ENCODE measurements around the gene ARHGAP33. TPM values are rescaled to one million over a fixed set of nuclear protein-coding genes. Genes with fewer than 3 reads are reported as not detected.

Gene ARHGAP33
- total RNA-seq, 4 donors from 2014 or later = 1.3 to 8.4 (median 2.3) TPM

GRCh38 chr19:35754370-35755130 lies 20.8 kb upstream of the ARHGAP33 start:
- TF ChIP-seq CTCF (IDR thresholded peaks at IDR 0.05) = no peak
- TF ChIP-seq POLR2A (IDR thresholded peaks at IDR 0.05) = no peak
- Histone ChIP-seq H3K9me3 (no peaks in the 10 kb centered on the region), H3K4me1 (peaks cover 37 to 57% (median 40%) of the 10 kb centered on the region in 3 donors), H3K4me3 (peak overlapping the region in 2 of 4 donors; percentile 69 to 88), H3K27me3 (no peaks in the 10 kb centered on the region), H3K27ac (peak overlapping the region; percentile 93 to 98 (median 96)), H3K36me3 (peaks cover 8 to 36% (median 21%) of the 10 kb centered on the region in 3 donors)
- 76 to 91% methylated on average over 10 to 13 of the region's 13 CpGs for WGBS, 2 donors
- no peak for DNase-seq
- intact Hi-C loops (cut with DNase I) = no loop called here

GRCh38 chr19:35755131-35755549 lies 20.2 kb upstream of the ARHGAP33 start:
- Histone ChIP-seq H3K27me3 (no peaks in the 10 kb centered on the region), H3K4me3 (peak overlapping the region; percentile 27 to 94 (median 78)), H3K36me3 (peaks cover 8 to 37% (median 21%) of the 10 kb centered on the region in 3 donors), H3K27ac (peak overlapping the region; percentile 93 to 98 (median 96)), H3K9me3 (no peaks in the 10 kb centered on the region), H3K4me1 (peaks cover 34 to 55% (median 37%) of the 10 kb centered on the region in 3 donors)
- no peak for DNase-seq
- intact Hi-C loops (cut with DNase I) = no loop called here
- 32 to 61% methylated on average over 12 to 17 of the region's 17 CpGs for WGBS, 2 donors
- TF ChIP-seq CTCF (IDR thresholded peaks at IDR 0.05) = no peak
- TF ChIP-seq POLR2A (IDR thresholded peaks at IDR 0.05) = no peak

GRCh38 chr19:35755550-35756376 lies 19.6 kb upstream of the ARHGAP33 start:
- Histone ChIP-seq H3K27ac (peak overlapping the region; percentile 93 to 98 (median 96)), H3K9me3 (no peaks in the 10 kb centered on the region), H3K36me3 (peaks cover 8 to 43% (median 21%) of the 10 kb centered on the region in 3 donors), H3K4me1 (peaks cover 32 to 53% (median 37%) of the 10 kb centered on the region in 3 donors), H3K27me3 (no peaks in the 10 kb centered on the region), H3K4me3 (peak overlapping the region; percentile 27 to 94 (median 78))
- intact Hi-C loops (cut with DNase I) = no loop called here
- WGBS, 2 donors = 20 to 50% methylated on average over 14 to 33 of the region's 74 CpGs
- no peak for TF ChIP-seq CTCF (IDR thresholded peaks at IDR 0.05)
- no peak for TF ChIP-seq POLR2A (IDR thresholded peaks at IDR 0.05)
- DNase-seq = no peak

GRCh38 chr19:35756377-35757230 lies 18.8 kb upstream of the ARHGAP33 start, which contains the start of gene HSPB6:
HSPB6 (minus strand) TSS chr19:35757029; CDS start chr19:35757008, 21 bp downstream.
- 19 to 41% methylated on average over 11 to 13 of the region's 52 CpGs for WGBS, 2 donors
- intact Hi-C loops (cut with DNase I) = no loop called here
- Histone ChIP-seq H3K4me3 (peak within 1 kb of the TSS; percentile 69 to 94 (median 91)), H3K4me1 (peaks cover 32 to 53% (median 37%) of the 10 kb centered on the region in 3 donors), H3K27ac (peak within 1 kb of the TSS; percentile 93 to 98 (median 96)), H3K9me3 (no peaks in the 10 kb centered on the region), H3K27me3 (no peaks in the 10 kb centered on the region), H3K36me3 (peaks cover 8 to 48% (median 21%) of the 10 kb centered on the region in 3 donors)
- TF ChIP-seq POLR2A (IDR thresholded peaks at IDR 0.05) (peak in 2 of 4 donors; percentile 34 to 71), CTCF (IDR thresholded peaks at IDR 0.05) (no peak)
- DNase-seq = no peak

All from esophagus squamous epithelium (tissue), 5 donors.